Ammon's horn (tissue), 1 donor: ENCODE measurements around the gene TEAD3.

Experiments
- DNase-seq: peaks from one replicate; pipeline ENCODE4 v3.0.0-alpha.2; 2016; ENCODE audit warnings: low spot score

The TEAD3 gene

DNA sequence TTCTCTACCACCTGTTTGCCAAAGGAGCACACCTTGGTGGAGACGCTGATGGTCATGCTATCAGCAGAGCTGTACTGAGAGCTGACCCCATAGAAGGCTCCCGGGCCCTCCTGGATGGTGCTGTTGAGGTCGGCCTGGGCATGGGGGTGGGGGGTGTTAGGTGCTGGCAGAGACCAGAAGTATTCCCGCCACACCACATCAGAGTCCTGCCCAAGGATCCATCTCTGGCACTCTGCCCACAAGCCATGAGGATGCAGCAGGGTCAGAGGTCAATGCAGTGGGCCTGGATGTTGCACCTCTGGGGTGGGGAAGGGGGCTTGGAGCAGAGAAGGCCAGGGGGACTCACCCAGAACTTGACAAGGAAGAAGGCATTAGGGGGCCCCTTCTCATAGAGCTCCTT lies 21.3 kb downstream of the TEAD3 start:
- DNase-seq, result no peak

GRCh38 chr6:35474942-35475570 lies 21.8 kb downstream of the TEAD3 start:
- DNase-seq, result no peak

DNA sequence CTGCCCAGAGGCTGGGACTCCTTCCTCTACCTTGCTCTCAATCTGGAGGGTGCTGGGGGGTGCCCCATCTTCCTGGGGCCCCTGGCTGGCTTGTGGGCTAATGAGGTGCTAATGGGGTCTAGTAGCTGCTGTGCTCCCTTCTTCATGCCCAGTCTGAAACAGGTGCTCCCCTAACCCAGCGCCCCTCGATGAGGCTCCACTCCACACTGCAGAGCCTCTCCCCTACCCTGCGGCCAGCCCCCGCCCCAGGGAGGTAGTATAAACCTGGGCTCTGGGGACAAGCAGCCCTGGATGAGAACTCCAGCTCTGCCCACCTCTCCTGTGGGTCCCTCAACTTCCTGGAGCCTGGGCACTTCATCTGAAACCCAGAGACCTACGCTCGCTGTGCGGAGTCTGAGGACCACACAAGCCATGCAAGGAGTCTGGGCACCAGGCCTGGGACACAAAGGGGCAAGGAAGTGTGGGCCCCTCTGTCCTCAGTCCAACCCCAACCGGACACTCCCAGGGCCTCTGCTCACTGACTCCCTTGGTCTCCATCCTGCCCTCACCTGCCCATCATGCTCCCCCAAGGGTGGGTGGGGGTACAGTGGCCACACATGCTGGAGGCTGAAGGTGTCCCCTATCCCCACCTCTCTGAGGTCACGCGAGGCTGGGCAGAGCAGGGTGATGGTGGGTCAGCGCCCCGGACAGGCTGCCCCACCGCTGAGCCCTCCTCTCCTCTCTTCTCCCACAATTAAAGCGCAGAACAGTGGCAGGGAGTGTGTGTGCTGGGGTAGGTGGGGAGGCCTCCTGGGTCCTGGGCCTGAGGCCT lies 22.5 kb downstream of the TEAD3 start:
- DNase-seq, result no peak

DNA sequence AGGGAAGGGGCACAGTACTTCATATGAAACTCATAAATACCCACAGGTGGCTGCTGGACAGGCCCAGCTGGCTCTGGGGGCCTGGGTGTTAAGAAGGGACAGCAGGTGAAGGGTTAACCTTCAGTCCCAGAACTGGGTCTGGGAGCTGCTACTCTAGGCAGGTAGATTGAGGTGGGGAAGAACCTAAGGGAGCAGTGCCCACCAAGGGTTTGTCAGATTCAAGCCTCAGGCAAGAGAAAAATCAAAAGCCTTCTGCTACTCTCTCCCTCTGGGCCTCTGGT lies 23.1 kb downstream of the TEAD3 start:
- no peak for DNase-seq

GRCh38 chr6:35473075-35473849 lies 23.6 kb downstream of the TEAD3 start:
- DNase-seq, result no peak

GRCh38 chr6:35471836-35472345 lies 25.0 kb downstream of the TEAD3 start:
- DNase-seq, result no peak

DNA sequence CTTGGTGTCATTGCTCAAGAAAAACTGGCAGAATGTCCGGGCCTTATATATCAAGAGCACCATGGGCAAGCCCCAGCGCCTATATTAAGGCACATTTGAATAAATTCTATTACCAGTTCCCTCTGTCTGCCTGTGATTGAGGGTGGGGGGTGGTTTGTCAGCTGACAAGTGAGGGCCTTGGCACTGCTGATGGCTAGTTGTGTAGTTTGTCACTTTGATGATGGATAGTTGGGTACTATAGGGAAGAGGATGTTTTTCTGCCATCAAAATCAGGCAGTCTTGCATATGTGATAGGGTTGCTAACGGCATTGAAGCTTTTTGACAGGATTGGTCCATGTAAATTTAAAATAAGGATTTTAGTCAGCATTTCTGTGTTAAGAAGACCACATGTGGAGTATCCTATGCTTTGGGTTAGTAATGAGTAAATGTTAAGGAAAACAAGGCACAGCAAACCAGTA lies 26.2 kb downstream of the TEAD3 start:
- no peak for DNase-seq

DNA sequence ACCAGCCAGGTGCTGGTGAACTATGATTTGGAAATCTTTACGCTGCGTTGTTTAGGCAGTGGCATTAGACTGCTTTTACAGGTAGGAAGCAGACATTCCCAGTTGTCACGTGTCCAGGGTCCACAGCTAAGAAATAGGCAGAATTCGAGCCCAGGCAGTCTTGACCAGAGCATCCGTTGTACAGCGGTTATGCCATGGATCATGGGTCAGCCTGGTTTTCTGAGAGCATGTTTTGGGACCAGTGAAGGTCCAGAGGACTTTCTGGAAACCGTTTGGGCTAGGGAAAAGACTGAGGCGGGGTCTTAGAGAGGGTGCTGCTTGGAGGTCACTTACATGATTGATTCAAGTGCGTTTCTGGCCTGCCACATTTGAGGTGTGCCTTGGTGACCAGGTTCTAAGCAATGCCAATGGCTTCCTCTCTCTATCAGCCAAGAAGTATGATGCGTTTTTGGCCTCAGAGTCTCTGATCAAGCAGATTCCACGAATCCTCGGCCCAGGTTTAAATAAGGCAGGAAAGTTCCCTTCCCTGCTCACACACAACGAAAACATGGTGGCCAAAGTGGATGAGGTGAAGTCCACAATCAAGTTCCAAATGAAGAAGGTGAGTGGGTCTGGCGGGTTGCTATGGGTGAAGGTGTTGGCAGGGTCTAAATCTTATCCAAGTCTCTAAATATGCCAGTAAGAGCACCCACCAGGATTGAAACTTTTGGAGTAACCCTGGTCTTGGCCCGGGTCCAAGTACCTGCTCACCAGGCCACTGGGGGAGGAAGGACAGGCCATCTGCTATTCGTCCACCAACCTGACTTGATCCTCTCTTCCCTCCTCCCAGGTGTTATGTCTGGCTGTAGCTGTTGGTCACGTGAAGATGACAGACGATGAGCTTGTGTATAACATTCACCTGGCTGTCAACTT lies 26.9 kb downstream of the TEAD3 start:
- no peak for DNase-seq

- no peak for DNase-seq
Observed at GRCh38 chr6:35468980-35469750, 27.7 kb downstream of the TEAD3 start.

- DNase-seq, result peak; percentile 98
Observed at GRCh38 chr6:35468181-35468979, 28.5 kb downstream of the TEAD3 start, which contains the start of gene RPL10A. Gene RPL10A (plus strand): TSS chr6:35468401. CDS start chr6:35468435, 34 bp downstream.

DNA sequence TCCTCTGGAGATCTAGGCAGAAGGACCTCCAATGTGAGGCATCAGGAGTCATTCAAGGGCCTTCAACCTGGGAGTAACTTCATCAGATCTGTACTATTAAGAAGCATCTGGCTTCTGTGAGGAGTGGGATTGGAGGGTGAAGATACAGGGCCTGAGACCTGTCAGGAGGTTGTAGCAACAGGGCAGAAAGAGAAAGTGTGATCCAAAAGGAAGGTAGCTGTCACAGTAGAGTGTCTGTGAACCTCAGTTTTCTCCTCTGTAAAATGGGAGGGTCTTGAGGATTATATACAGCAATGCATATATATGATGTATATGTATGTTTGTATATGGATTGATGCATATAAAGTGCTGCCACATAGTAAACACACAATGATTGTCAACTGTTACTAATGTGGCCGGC lies 31.2 kb downstream of the TEAD3 start:
- DNase-seq, result no peak

DNA sequence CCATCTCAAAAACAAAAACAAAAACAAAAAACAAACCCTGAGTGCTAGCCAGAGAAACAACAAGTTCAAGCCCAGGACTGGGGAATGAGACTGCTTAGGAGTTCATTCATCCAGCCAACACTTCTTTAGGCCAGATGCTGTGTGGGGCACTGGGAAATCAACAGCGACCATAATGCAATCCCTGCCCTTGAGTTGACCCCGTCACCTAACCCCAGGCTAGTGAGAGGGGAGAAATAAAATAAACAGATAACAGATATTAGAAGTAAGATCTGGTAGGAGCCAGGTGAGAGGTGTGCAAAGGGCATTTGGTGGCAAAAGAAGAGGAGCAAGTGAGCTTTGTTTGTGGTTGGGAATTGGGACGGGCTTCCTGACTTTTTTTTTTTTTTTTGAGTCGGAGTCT lies 33.6 kb downstream of the TEAD3 start:
- no peak for DNase-seq

DNA sequence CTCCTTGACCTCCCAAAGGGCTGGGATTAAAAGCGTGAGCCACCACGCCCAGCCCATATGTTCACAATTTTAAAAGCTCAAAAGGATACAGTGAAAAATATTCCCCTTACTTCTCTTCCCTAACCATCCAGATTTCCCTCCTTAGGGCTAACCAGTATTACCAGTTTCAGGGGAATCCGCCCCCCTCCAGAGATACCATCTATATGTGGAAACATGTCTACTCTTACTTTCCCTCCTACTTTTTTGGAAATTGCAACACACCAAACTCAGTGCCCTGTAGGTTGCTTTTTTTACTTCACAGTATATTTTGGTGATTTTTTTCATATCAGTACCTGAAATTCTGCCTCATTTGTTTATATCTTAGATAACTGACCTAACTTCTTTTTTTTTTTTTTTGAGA lies 35.6 kb downstream of the TEAD3 start:
- no peak for DNase-seq

DNA sequence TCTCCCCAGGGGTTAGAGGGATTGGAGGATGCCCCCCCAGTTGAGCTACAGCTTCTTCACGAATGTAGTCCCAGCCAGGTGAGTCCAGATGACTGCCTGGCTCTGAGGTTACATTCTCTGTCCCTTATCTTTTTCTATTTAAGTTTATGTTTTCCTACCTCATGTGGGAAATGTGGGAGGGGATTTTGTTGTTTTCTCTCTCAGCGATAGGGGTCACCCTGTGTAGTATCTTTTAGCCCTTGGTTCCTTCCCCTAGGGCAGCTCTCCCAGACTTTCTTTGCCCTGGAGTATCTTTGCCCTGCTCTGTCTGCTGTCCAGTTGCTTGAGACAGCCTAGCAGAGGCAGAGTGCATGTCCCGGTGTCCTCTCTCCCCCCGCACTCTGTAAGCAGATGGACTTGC lies 39.0 kb downstream of the TEAD3 start:
- no peak for DNase-seq

GRCh38 chr6:35454391-35455110 lies 42.3 kb downstream of the TEAD3 start:
- DNase-seq, result no peak

GRCh38 chr6:35453236-35453635 lies 43.6 kb downstream of the TEAD3 start:
- no peak for DNase-seq

- peak; percentile 95 for DNase-seq
Observed at GRCh38 chr6:35452183-35453090, 44.4 kb downstream of the TEAD3 start, which contains the start of gene FANCE. Gene FANCE (plus strand): TSS chr6:35452338. CDS start chr6:35452546, 208 bp downstream.
